ENCODE data around the gene GAB2. TPM values are rescaled to one million over a fixed set of nuclear protein-coding genes. Genes with fewer than 3 reads are reported as not detected.

The GAB2 gene
- total RNA-seq, 2 experiments from 2014 or later, result 0.91 to 0.98 TPM

GRCh38 chr11:78166855-78167469 is 250.7 kb downstream of the GAB2 start:
- DNase-seq, result no peak
- no peaks in the 10 kb centered on the region for H3K36me3 Mint-ChIP-seq
- no peak overlapping the region for H3K4me3 Mint-ChIP-seq
- no peak overlapping the region for H3K27ac Mint-ChIP-seq
- no peaks in the 10 kb centered on the region for H3K4me1 Mint-ChIP-seq
- H3K9me3 Mint-ChIP-seq, result no peaks in the 10 kb centered on the region
- no peaks in the 10 kb centered on the region for H3K27me3 Mint-ChIP-seq

Other genes with a start within 250 kb of the GAB2 start
- gene KCTD21, start 229.2 kb downstream of the GAB2 start, total RNA-seq, result 1 to 10 TPM; 3.3 to 4.0 TPM
- gene USP35, start 228.9 kb downstream of the GAB2 start, total RNA-seq, result 1 to 10 TPM; 3.5 to 4.2 TPM
- gene NARS2, start 157.0 kb upstream of the GAB2 start, total RNA-seq, result 10 to 100 TPM; 25.7 to 32.3 TPM

Data from activated naive CD8-positive, alpha-beta T cell treated with anti-CD3 and anti-CD28 coated beads for 36 hours (primary cell).